Adrenal gland (tissue), 12 donors: Measurements from ENCODE around the gene ERC1. TPM values are rescaled to one million over a fixed set of nuclear protein-coding genes. Genes with fewer than 3 reads are reported as not detected.

Experiments used
- DNase-seq, 7 donors: peaks; one replicate each; pipeline ENCODE4 v3.0.0-alpha.2; 2019 to 2020
- H3K27ac ChIP-seq, 5 donors: fragments of 200-600 bp; sonication (generic) in 4 of 5; 1 replicate in 3 of 5; 2 replicates in 2 of 5; pipeline versions ENCODE4 v1.5.1 to v1.8.0; 2016 to 2020; ENCODE audit warnings: mild to moderate bottlenecking in 1 of 5
- H3K27me3 ChIP-seq: fragments of 200-600 bp; 2 replicates; pipeline ENCODE4 v1.8.0; 2021
- H3K36me3 ChIP-seq, 2 donors: fragments of 200-600 bp; replicated peaks in 1 of 2; 1 replicate in 1 of 2; 2 replicates in 1 of 2; pipeline versions ENCODE4 v1.5.1 to v1.8.0; 2018 to 2022
- H3K4me1 ChIP-seq, 2 donors: fragments of 200-600 bp; replicated peaks in 1 of 2; 1 replicate in 1 of 2; 2 replicates in 1 of 2; pipeline versions ENCODE4 v1.5.1 to v1.8.0; 2018 to 2021
- H3K4me3 ChIP-seq, 4 donors: fragments of 200-600 bp; sonication (generic) in 3 of 4; one replicate each; pipeline ENCODE4 v1.5.1; 2016 to 2018
- H3K9me3 ChIP-seq, 3 donors: fragments of 200-600 bp; sonication (generic) in 1 of 3; replicated peaks in 1 of 3; 1 replicate in 2 of 3; 2 replicates in 1 of 3; pipeline versions ENCODE4 v1.5.1 to v1.8.0; 2016 to 2021
- CTCF ChIP-seq, 6 experiments: fragments of 450-650 bp in 4 of 6; fragments of 200-600 bp in 2 of 6; sonication (generic) in 1 of 6; IDR thresholded peaks; 1 replicate in 5 of 6; 2 replicates in 1 of 6; pipeline versions ENCODE4 v1.5.1 to v1.8.0; 2016 to 2021; ENCODE audit warnings: antibody characterized with exemption in 6 of 6, mild to moderate bottlenecking in 2 of 6, moderate library complexity in 1 of 6
- POLR2A ChIP-seq, 2 donors: fragments of 450-650 bp; IDR thresholded peaks; one replicate each; pipeline ENCODE4 v1.6.1; 2017; ENCODE audit warnings: antibody characterized with exemption in 2 of 2, mild to moderate bottlenecking in 2 of 2, moderate library complexity in 1 of 2
- WGBS, 4 donors: extraction: QIAGEN DNeasy Blood & Tissue Kit in 2 of 4; methylation state at CpG; one replicate each; pipeline versions ENCODE4 v1.1.5 to v1.1.7; 2013 to 2017; 5-methylcytosine and 5-hydroxymethylcytosine counted together
- intact Hi-C, 2 donors: fragments of 100-400 bp; cut with DNase I; formaldehyde crosslinking; loops; one replicate each; pipeline versions ENCODE4 v1.14.1 to v1.15.0; 2022 to 2023
- polyA plus RNA-seq, 3 donors: library from polyadenylated mRNA; stranded (reverse); fragments of 200-250 nt in 2 of 3; fragments of 350-450 nt in 1 of 3; fragmentation: Illumina TruSeq in 1 of 3; extraction: RNeasy Lipid Tissue Mini Kit (QIAGEN cat#74804) in 1 of 3; gene quantifications; one replicate each; pipeline ENCODE4 v1.2.3, GENCODE V29; 2013 to 2014
- total RNA-seq, 9 donors: library from RNA; depleted of rRNA in 4 of 9; stranded (reverse); fragments of >200 nt in 4 of 9; fragments of 120-200 nt in 1 of 9; fragmentation: NEBNext Ultra II Directional in 1 of 9; extraction: Animal tissue kit (Norgen Biotek cat#: 25700) in 1 of 9; gene quantifications; one replicate each; pipeline versions ENCODE4 v1.1.0 to v1.2.4, GENCODE V29; 2013 to 2023
- donor health status: healthy with polysubstance abuse.
- donor health status: Bipolar disorder and iron deficiency.
- donor health status: DM: yes; HTN: yes; CAD: no.
- donor health status: DM: no; HTN: no; CAD: no.
- donor health status: DM: no; HTN: no; CAD: no.
- donor health status: DM: yes; HTN: yes; CAD: no.

ERC1 gene
- total and polyA plus RNA-seq, 12 donors = 4.1 to 79.5 (median 40.2) TPM

GRCh38 chr12:1064317-1064716 lies 73.3 kb downstream of the ERC1 start:
- Histone ChIP-seq H3K27me3 (no peaks in the 10 kb centered on the region), H3K36me3 (no peaks in the 10 kb centered on the region), H3K9me3 (peaks cover 0 to 16% (median 9%) of the 10 kb centered on the region in 3 donors), H3K4me3 (no peak overlapping the region), H3K27ac (no peak overlapping the region), H3K4me1 (no peaks in the 10 kb centered on the region)
- WGBS, 4 donors = 97 to 100% (median 98%) methylated on average over 2 of the region's 2 CpGs
- intact Hi-C loops = no loop called here
- DNase-seq = no peak
- TF ChIP-seq POLR2A (IDR thresholded peaks at IDR 0.05) (no peak), CTCF (IDR thresholded peaks at IDR 0.05) (no peak)

GRCh38 chr12:1065629-1066028 lies 74.6 kb downstream of the ERC1 start:
- Histone ChIP-seq H3K9me3 (peaks cover 0 to 16% (median 9%) of the 10 kb centered on the region in 3 donors), H3K4me1 (peaks cover 0 to 6% of the 10 kb centered on the region in 2 donors), H3K4me3 (no peak overlapping the region), H3K27ac (no peak overlapping the region), H3K27me3 (no peaks in the 10 kb centered on the region), H3K36me3 (no peaks in the 10 kb centered on the region)
- 97 to 99% (median 98%) methylated on average over 3 of the region's 3 CpGs for WGBS, 4 donors
- DNase-seq = no peak
- intact Hi-C loops = no loop called here
- TF ChIP-seq POLR2A (IDR thresholded peaks at IDR 0.05) (no peak), CTCF (IDR thresholded peaks at IDR 0.05) (no peak)

GRCh38 chr12:1069846-1070245 lies 78.8 kb downstream of the ERC1 start:
- Histone ChIP-seq H3K27ac (no peak overlapping the region), H3K27me3 (no peaks in the 10 kb centered on the region), H3K36me3 (no peaks in the 10 kb centered on the region), H3K9me3 (no peaks in the 10 kb centered on the region), H3K4me1 (peaks cover 0 to 6% of the 10 kb centered on the region in 2 donors), H3K4me3 (no peak overlapping the region)
- WGBS, 4 donors = 38 to 69% (median 54%) methylated on average over 2 of the region's 2 CpGs
- DNase-seq = no peak
- intact Hi-C loops = loop anchor here in 1 of 2 donors (10.0 kb wide), 1 partner anchor 75 kb away; the partner anchor contains the start of gene ERC1
- TF ChIP-seq CTCF (IDR thresholded peaks at IDR 0.05) = no peak
- TF ChIP-seq POLR2A (IDR thresholded peaks at IDR 0.05) = no peak

- no peaks in the 10 kb centered on the region for H3K27me3 ChIP-seq
- intact Hi-C loops = loop anchor here in 1 of 2 donors (10.0 kb wide), 1 partner anchor 76 kb away; the partner anchor contains the start of gene ERC1
- no peak overlapping the region for H3K4me3 ChIP-seq
- no peak for DNase-seq
- TF ChIP-seq CTCF (IDR thresholded peaks at IDR 0.05) (no peak), POLR2A (IDR thresholded peaks at IDR 0.05) (no peak)
- WGBS, 4 donors = 84 to 91% (median 87%) methylated on average over 3 of the region's 3 CpGs
- no peak overlapping the region for H3K27ac ChIP-seq
- H3K9me3 ChIP-seq = no peaks in the 10 kb centered on the region
- peaks cover 0 to 6% of the 10 kb centered on the region in 2 donors for H3K4me1 ChIP-seq
- H3K36me3 ChIP-seq = no peaks in the 10 kb centered on the region
Measured at GRCh38 chr12:1071182-1071581, 80.2 kb downstream of the ERC1 start.
